ENCODE results near the gene PAX8.

PAX8 gene

DNA sequence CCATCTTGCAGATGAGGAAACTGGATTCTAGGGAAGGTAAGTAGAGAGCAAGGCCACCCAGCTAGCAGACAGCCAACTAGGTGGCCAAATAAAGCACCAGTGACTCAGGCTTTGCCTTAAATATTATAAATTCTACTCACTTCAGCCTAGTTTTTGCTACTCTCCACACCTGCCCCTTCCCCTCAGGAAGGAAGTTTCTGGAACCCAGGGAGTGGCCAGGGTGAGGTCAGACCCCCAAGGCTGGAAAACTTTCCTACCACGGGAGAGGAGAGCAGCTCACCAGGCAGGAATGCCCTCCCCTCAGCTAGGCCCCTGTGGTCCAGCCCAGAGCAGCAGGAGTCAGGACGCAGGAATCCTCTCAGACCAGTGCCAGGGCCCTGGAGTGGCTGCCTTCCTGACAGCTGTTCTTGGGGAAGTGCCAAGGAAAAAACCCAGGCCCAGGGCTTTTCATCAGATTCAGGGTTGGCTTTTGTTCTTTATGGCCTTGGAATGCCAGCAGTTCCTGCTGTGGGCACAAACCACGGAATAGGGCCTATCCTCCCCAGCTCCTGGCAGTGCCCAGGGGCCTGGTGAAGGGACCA, 5.1 kb upstream of the PAX8 start:
- H3K4me1 Mint-ChIP-seq (ENCODE audit: low read depth in 2 of 2) = no peaks in the 10 kb centered on the region
- H3K4me3 Mint-ChIP-seq = no peak overlapping the region
- H3K27me3 Mint-ChIP-seq = peaks cover 31 to 67% of the 10 kb centered on the region in 2 donors
- DNase-seq (no peak), ATAC-seq (replicated peaks) (no peak)
- H3K27ac Mint-ChIP-seq = no peak overlapping the region
- H3K9me3 Mint-ChIP-seq = no peaks in the 10 kb centered on the region
- H3K36me3 Mint-ChIP-seq (ENCODE audit: insufficient read depth) = no peaks in the 10 kb centered on the region

DNA sequence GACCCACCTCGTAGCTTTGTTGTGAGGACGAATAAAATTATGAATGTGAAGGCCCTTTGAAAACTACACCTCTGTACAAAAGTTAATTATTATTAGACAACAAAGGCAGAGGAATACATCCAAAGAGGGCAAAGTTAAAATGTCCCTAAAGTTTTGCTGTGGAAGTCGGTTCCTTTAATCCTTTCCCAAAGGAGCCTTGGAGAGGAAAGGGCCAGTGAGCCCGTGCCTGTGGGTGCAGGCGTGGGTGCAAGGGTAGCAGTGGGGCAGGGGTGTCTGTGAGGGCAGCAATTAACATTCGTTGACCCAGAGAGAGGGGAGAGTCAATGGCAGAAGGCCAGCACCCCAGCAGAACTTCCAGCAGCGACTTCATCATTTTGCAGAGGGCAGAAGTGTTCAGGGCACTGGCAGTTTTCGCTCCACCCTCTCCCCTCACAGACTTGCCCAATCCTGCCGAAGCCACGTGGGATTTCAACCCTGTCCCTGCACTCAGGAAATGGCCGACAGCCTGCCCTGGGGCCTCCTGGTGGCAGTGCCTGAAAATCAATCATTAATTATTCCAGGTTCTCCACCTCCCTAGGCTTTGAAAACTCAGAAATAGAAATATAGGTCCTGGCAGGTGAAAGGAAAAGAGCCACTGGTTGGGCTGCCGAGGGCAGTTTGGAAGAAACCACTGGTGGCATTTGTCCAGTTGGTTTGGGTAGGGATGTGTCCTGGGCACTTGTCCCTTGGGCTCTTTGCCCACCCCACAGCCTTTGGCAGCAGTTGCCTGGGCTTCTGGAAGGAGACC, 4.2 kb upstream of the PAX8 start:
- H3K27ac Mint-ChIP-seq = no peak overlapping the region
- DNase-seq (no peak), ATAC-seq (replicated peaks) (no peak)
- H3K9me3 Mint-ChIP-seq = no peaks in the 10 kb centered on the region
- peaks cover 32 to 64% of the 10 kb centered on the region in 2 donors for H3K27me3 Mint-ChIP-seq
- H3K4me1 Mint-ChIP-seq (ENCODE audit: low read depth in 2 of 2) = no peaks in the 10 kb centered on the region
- H3K4me3 Mint-ChIP-seq = no peak overlapping the region
- H3K36me3 Mint-ChIP-seq (ENCODE audit: insufficient read depth) = no peaks in the 10 kb centered on the region

DNA sequence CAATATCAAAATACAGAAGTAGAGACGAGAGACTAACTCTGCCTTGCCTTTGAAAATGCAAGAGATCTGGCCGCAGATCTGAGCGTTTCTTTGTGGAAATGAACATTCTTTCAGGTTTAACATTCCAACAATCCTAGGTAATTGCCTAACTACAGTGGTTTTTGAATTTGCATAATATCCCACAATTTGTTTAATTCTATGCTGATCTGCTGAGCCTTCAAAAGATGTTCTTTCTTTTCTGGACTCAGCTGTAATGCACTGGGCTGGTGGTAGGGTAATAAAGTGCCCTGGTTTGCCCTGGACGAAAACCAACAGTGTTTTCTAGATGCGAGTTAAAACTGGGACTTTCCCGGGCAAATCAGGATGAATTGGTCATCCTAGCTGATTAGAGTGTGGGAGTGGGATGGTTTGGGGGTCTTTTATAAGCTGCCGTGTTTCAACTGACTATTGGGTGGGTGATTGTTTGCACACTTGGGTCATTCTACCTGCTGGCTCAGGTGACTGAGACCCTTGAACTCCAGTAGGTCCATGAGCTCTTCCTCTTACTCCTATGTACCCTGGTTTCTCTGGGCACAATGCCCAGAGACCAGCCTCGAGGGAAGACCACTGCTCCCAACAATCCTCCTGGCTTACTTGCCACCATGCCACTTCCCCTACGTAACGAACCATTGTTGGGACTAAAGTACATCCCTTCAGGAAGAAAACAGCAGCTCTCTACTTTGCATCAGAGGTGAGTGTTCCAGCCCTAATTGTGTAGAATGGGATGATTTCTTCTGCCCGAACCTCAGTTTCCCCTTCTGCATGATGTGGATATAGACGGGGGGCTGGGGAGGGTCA, 3.4 kb upstream of the PAX8 start:
- Mint-ChIP-seq H3K36me3 (ENCODE audit: insufficient read depth) (no peaks in the 10 kb centered on the region), H3K27ac (no peak overlapping the region), H3K4me3 (no peak overlapping the region), H3K9me3 (no peaks in the 10 kb centered on the region), H3K4me1 (ENCODE audit: low read depth in 2 of 2) (no peaks in the 10 kb centered on the region), H3K27me3 (peaks cover 28 to 62% of the 10 kb centered on the region in 2 donors)
- DNase-seq (no peak), ATAC-seq (replicated peaks) (no peak)

DNA sequence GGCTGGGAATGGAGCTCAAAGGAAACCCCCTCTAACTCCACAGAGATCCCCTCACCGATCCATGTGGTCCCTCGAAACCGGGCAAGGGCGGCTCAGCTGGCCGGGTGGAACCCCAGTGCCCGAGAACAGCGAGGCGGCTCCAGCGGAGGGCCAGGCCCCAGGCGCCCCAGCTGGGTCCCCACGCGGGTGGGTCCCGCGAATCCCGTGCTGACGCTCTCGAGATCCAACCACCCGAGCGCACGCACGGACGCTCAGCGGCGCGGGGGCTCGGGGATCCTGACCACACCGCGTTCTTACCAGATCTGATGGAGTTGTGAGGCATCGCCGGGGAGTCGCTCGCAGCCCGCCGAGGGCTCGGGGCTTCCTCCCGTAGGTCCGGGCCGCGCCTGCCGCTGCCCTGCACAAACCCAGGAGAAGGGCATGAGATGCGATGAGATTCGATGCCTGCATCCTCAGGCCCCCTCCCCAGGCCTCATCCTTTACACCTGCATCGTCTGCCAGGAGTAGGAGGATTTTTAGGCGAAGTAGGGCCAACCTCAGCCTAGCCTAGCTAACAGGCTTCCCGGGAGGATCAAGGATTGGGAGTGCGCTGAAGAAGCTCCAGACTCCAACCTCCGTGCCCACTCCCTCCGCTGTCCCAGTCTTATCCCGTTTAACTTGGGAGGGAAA, 514 bp downstream of the PAX8 start:
- Mint-ChIP-seq H3K9me3 (no peaks in the 10 kb centered on the region), H3K36me3 (ENCODE audit: insufficient read depth) (no peaks in the 10 kb centered on the region), H3K4me3 (no peak overlapping the region), H3K4me1 (ENCODE audit: low read depth in 2 of 2) (peaks cover 0 to under 1% of the 10 kb centered on the region in 2 donors), H3K27ac (no peak overlapping the region), H3K27me3 (peaks cover 57 to 82% of the 10 kb centered on the region in 2 donors)
- ATAC-seq (replicated peaks) (no peak), DNase-seq (no peak)

- DNase-seq = no peak
- Mint-ChIP-seq H3K27me3 (peaks cover 60 to 83% of the 10 kb centered on the region in 2 donors), H3K27ac (no peak overlapping the region), H3K36me3 (ENCODE audit: insufficient read depth) (no peaks in the 10 kb centered on the region), H3K4me1 (ENCODE audit: low read depth in 2 of 2) (peaks cover 0 to 4% of the 10 kb centered on the region in 2 donors), H3K9me3 (no peaks in the 10 kb centered on the region), H3K4me3 (no peak overlapping the region)
- ATAC-seq (replicated peaks) = no peak
Measured at GRCh38 chr2:113277474-113278072, 1.1 kb downstream of the PAX8 start.

- DNase-seq (no peak), ATAC-seq (replicated peaks) (no peak)
- Mint-ChIP-seq H3K4me3 (no peak overlapping the region), H3K36me3 (ENCODE audit: insufficient read depth) (no peaks in the 10 kb centered on the region), H3K27me3 (peaks cover 53 to 83% of the 10 kb centered on the region in 2 donors), H3K27ac (no peak overlapping the region), H3K9me3 (no peaks in the 10 kb centered on the region), H3K4me1 (ENCODE audit: low read depth in 2 of 2) (peaks cover 0 to 4% of the 10 kb centered on the region in 2 donors)
Measured at GRCh38 chr2:113276761-113277425, 1.8 kb downstream of the PAX8 start.

GRCh38 chr2:113276216-113276760, 2.4 kb downstream of the PAX8 start:
- ATAC-seq (replicated peaks) = no peak
- H3K27me3 Mint-ChIP-seq = peaks cover 53 to 88% of the 10 kb centered on the region in 2 donors
- no peak for DNase-seq
- no peaks in the 10 kb centered on the region for H3K36me3 Mint-ChIP-seq (ENCODE audit: insufficient read depth)
- H3K4me1 Mint-ChIP-seq (ENCODE audit: low read depth in 2 of 2) = peaks cover 0 to 4% of the 10 kb centered on the region in 2 donors
- no peaks in the 10 kb centered on the region for H3K9me3 Mint-ChIP-seq
- H3K27ac Mint-ChIP-seq = no peak overlapping the region
- H3K4me3 Mint-ChIP-seq = no peak overlapping the region

GRCh38 chr2:113275556-113276215, 3.0 kb downstream of the PAX8 start:
- no peaks in the 10 kb centered on the region for H3K36me3 Mint-ChIP-seq (ENCODE audit: insufficient read depth)
- DNase-seq = no peak
- peaks cover 0 to 4% of the 10 kb centered on the region in 2 donors for H3K4me1 Mint-ChIP-seq (ENCODE audit: low read depth in 2 of 2)
- H3K27ac Mint-ChIP-seq = no peak overlapping the region
- no peak overlapping the region for H3K4me3 Mint-ChIP-seq
- H3K9me3 Mint-ChIP-seq = no peaks in the 10 kb centered on the region
- ATAC-seq (replicated peaks) = no peak
- peaks cover 53 to 94% of the 10 kb centered on the region in 2 donors for H3K27me3 Mint-ChIP-seq

- H3K27me3 Mint-ChIP-seq = peaks cover 42 to 93% of the 10 kb centered on the region in 2 donors
- no peak overlapping the region for H3K27ac Mint-ChIP-seq
- H3K4me1 Mint-ChIP-seq (ENCODE audit: low read depth in 2 of 2) = peaks cover 0 to 4% of the 10 kb centered on the region in 2 donors
- DNase-seq = no peak
- no peak overlapping the region for H3K4me3 Mint-ChIP-seq
- H3K36me3 Mint-ChIP-seq (ENCODE audit: insufficient read depth) = no peaks in the 10 kb centered on the region
- ATAC-seq (replicated peaks) = no peak
- H3K9me3 Mint-ChIP-seq = no peaks in the 10 kb centered on the region
Measured at GRCh38 chr2:113274432-113274831, 4.3 kb downstream of the PAX8 start.

DNA sequence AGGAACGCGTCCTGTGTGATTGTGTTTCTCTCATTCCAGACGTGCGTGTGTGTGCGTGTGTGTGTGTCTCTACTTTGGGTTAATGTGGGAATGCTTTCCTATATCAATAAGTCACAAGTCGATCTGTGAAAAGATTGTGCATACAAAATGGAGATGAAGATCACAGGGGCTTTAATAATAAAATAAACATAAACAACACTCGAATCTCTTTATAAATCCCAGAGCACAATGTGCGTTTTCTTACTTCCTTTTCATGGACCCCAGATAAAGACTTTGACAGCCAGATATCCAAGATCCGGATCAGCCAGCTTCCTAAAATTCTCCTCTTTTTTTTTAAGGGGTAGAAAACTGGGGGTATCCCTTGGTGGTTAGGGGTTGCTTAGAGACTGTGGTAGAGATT, 4.7 kb downstream of the PAX8 start:
- H3K27me3 Mint-ChIP-seq = peaks cover 38 to 90% of the 10 kb centered on the region in 2 donors

DNA sequence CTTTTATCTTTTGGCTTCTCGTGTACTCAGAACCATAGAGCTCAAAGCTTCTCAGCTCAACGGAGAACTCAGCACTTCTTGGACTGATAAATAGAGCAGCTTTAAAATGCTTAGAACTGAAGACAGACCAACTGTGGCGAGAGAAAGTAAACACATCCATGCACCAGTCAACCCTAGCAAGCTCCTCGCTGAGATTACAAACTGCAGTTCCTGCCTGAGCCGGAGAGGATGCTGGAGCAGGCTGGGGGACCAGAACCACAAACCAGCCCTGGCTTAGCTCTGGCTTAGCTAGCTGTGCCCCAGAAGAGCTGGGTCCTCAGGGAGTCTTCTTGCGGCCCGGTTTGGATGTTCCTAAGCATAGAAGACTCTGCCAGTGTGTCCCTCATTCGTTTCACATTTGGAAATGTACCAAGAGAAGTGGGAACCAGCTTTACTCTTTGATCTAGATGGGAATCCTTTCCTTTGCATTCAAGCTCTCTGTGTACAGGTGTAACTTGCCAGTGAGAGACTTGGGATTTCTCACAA, 5.6 kb downstream of the PAX8 start:
- peak overlapping the region in 1 of 2 donors; percentile 6 for H3K4me3 Mint-ChIP-seq
- peaks cover 0 to 4% of the 10 kb centered on the region in 2 donors for H3K4me1 Mint-ChIP-seq (ENCODE audit: low read depth in 2 of 2)
- ATAC-seq (replicated peaks) (peak; percentile 95), DNase-seq (peak in 2 of 3 experiments; percentile 27 to 33)
- H3K9me3 Mint-ChIP-seq = no peaks in the 10 kb centered on the region
- no peaks in the 10 kb centered on the region for H3K36me3 Mint-ChIP-seq (ENCODE audit: insufficient read depth)
- no peak overlapping the region for H3K27ac Mint-ChIP-seq
- peaks cover 39 to 91% of the 10 kb centered on the region in 2 donors for H3K27me3 Mint-ChIP-seq

More for the DNA sequence above, 4.7 kb downstream of the PAX8 start:
- H3K27ac Mint-ChIP-seq = no peak overlapping the region
- H3K36me3 Mint-ChIP-seq (ENCODE audit: insufficient read depth) = no peaks in the 10 kb centered on the region
- no peaks in the 10 kb centered on the region for H3K9me3 Mint-ChIP-seq
- H3K4me3 Mint-ChIP-seq = no peak overlapping the region
- ATAC-seq (replicated peaks) = no peak
- no peak for DNase-seq
- peaks cover 0 to 4% of the 10 kb centered on the region in 2 donors for H3K4me1 Mint-ChIP-seq (ENCODE audit: low read depth in 2 of 2)

DNA sequence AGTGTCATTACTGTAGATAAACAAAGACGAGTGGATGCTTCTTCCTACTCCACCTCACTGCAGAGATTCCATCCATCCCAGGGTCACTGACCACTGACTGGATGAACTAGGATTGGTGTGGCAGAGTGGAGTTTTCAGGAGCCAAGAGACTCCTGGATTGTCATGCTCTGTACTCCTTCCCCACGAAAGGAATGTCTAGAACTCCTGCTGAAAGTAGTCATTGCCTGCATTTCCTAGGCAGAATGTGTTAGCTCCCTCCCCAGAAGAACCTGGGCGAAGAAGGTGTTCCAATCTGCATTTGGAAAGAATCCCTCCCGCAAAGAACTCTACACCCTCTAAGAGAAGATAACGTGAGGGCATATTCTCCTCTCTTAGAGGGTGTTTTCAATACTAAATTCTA, 6.2 kb downstream of the PAX8 start:
- Mint-ChIP-seq H3K36me3 (ENCODE audit: insufficient read depth) (no peaks in the 10 kb centered on the region), H3K4me1 (ENCODE audit: low read depth in 2 of 2) (peaks cover 0 to 4% of the 10 kb centered on the region in 2 donors), H3K4me3 (no peak overlapping the region), H3K9me3 (no peaks in the 10 kb centered on the region), H3K27me3 (peaks cover 42 to 95% of the 10 kb centered on the region in 2 donors), H3K27ac (no peak overlapping the region)
- ATAC-seq (replicated peaks) (no peak), DNase-seq (no peak)
